ENCODE measurements around the gene FOXE3.

- TF ChIP-seq YY1 (IDR thresholded peaks at IDR 0.05; ENCODE audit: insufficient read depth, insufficient read length) (no peak), ZNF274 (IDR thresholded peaks at IDR 0.05; ENCODE audit: low read depth, low read length) (no peak)
These were observed 18.2 kb downstream of the FOXE3 start for GRCh38 chr1:47434051-47434842.
